ENCODE results near the gene ABCC6. TPM values are rescaled to one million over a fixed set of nuclear protein-coding genes. Genes with fewer than 3 reads are reported as not detected.
"Not testable (repeated sequence)": the region's sequence is repeated elsewhere in the genome, so short reads cannot be mapped to it uniquely, and the experiment has no call there.

The ABCC6 gene
- polyA plus RNA-seq, 3 donors: 6.1 to 16.5 (median 14.7) TPM

DNA sequence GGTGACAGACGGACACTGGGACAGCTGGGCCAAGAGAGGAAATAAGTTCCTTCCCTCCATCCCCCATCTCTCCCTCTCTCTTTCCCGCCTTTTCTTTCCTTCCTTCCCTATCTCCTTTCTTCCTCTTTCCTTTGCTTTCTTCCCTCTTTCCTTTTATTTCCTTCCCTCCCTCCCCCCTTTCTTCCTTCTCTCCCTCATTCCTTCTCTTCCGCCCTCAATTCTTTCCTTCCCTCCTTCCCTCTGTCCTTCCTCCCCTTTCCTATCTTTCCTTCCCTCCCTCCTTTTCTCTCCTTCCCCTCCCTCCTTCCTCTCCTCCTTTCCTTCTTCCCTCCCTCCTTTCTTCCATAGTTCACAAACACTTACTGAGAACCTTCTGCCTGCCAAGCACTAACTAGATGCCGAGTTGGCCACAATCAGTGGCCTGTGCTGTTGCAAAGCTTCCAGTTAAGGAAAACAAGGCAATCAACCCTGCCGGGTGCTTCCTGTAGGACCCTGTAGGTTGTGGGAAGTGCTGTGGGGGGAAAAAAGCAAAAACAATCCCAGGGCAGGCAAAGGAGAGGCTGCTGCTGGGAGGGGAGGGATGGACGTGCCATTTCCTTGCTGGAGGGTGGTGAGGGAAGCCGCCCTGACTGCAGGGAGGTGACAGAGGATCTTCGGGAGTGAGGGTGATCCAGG, 31.7 kb downstream of the ABCC6 start:
- Histone ChIP-seq H3K4me2 (replicated peaks; ENCODE audit: extremely low read depth, low read length, poor library complexity, severe bottlenecking) (no peak overlapping the region), H3K4me1 (ENCODE audit: control insufficient read depth in 1 of 2, insufficient read depth in 2 of 2, low read length in 2 of 2) (no peaks in the 10 kb centered on the region), H4K20me1 (ENCODE audit: insufficient read depth, low read length) (no peaks in the 10 kb centered on the region), H2AFZ (ENCODE audit: insufficient read depth, low read depth, low read length, poor library complexity, severe bottlenecking) (no peak overlapping the region), H3K36me3 (replicated peaks in 1 of 2; ENCODE audit: control insufficient read depth in 1 of 2, insufficient read depth in 2 of 2, low read length in 2 of 2) (peaks cover 10 to 40% of the 10 kb centered on the region in 2 donors), H3K9me3 (replicated peaks in 1 of 2; ENCODE audit: control insufficient read depth in 1 of 2, insufficient read depth in 1 of 2, low read length in 2 of 2) (no peaks in the 10 kb centered on the region), H3K9ac (ENCODE audit: insufficient read depth, low read length, poor library complexity, severe bottlenecking) (no peak overlapping the region), H3K27ac (ENCODE audit: low read depth in 1 of 2, low read length in 2 of 2) (no peak overlapping the region), H3K79me2 (ENCODE audit: insufficient read depth, low read length) (no peaks in the 10 kb centered on the region), H3K4me3 (replicated peaks in 1 of 3; ENCODE audit: low read depth in 2 of 3, low read length in 3 of 3) (no peak overlapping the region), H3K27me3 (ENCODE audit: control insufficient read depth in 2 of 2, insufficient read depth in 2 of 2, low read length in 2 of 2) (no peaks in the 10 kb centered on the region)
- H3K36me3 Mint-ChIP-seq: peaks cover 35 to 40% of the 10 kb centered on the region in 2 donors
- TF ChIP-seq, protein P1, sequence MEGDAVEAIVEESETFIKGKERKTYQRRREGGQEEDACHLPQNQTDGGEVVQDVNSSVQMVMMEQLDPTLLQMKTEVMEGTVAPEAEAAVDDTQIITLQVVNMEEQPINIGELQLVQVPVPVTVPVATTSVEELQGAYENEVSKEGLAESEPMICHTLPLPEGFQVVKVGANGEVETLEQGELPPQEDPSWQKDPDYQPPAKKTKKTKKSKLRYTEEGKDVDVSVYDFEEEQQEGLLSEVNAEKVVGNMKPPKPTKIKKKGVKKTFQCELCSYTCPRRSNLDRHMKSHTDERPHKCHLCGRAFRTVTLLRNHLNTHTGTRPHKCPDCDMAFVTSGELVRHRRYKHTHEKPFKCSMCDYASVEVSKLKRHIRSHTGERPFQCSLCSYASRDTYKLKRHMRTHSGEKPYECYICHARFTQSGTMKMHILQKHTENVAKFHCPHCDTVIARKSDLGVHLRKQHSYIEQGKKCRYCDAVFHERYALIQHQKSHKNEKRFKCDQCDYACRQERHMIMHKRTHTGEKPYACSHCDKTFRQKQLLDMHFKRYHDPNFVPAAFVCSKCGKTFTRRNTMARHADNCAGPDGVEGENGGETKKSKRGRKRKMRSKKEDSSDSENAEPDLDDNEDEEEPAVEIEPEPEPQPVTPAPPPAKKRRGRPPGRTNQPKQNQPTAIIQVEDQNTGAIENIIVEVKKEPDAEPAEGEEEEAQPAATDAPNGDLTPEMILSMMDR (IDR thresholded peaks at IDR 0.05): no peak
- 78% methylated on average over 6 of the region's 8 CpGs for WGBS (ENCODE audit: insufficient coverage)
- H3K4me1 Mint-ChIP-seq: peaks cover 8% of the 10 kb centered on the region
- intact Hi-C loops (cut with micrococcal nuclease): no loop called here
- DNase-seq: no peak
- peak overlapping the region in 2 of 7 donors; percentile 27 to 54 for H3K27ac Mint-ChIP-seq
- no peak overlapping the region for H3K4me3 Mint-ChIP-seq
- no peaks in the 10 kb centered on the region for H3K9me3 Mint-ChIP-seq
- peaks cover 0 to 2% (median 2%) of the 10 kb centered on the region in 3 donors for H3K27me3 Mint-ChIP-seq (ENCODE audit: low read depth in 3 of 3)

DNA sequence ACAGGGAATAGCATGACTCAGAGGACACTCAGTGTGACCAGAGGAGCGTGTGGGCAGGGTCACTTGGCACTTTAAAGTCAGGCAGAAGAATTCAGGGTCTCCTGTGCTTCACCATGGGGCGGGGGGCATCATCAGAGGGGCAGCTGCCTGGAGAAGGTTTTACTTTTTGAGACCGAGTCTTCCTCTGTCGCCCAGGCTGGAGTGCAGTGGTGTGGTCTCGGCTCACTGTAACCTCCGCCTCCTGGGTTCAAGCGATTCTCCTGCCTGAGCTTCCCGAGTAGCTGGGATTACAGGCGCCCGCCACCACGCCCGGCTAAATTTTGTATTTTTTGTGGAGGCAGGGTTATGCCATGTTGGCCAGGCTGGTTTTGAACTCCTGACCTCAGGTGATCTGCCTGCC, 32.3 kb downstream of the ABCC6 start:
- H3K9ac ChIP-seq (ENCODE audit: insufficient read depth, low read length, poor library complexity, severe bottlenecking); H3K79me2 ChIP-seq (ENCODE audit: insufficient read depth, low read length); H4K20me1 ChIP-seq (ENCODE audit: insufficient read depth, low read length); H3K4me1 ChIP-seq (ENCODE audit: control insufficient read depth in 1 of 2, insufficient read depth in 2 of 2, low read length in 2 of 2); H3K4me3 Mint-ChIP-seq; H3K9me3 Mint-ChIP-seq; H3K27ac ChIP-seq (ENCODE audit: low read depth in 1 of 2, low read length in 2 of 2); H2AFZ ChIP-seq (ENCODE audit: insufficient read depth, low read depth, low read length, poor library complexity, severe bottlenecking); intact Hi-C loops (cut with micrococcal nuclease); H3K9me3 ChIP-seq (replicated peaks in 1 of 2; ENCODE audit: control insufficient read depth in 1 of 2, insufficient read depth in 1 of 2, low read length in 2 of 2); H3K4me3 ChIP-seq (replicated peaks in 1 of 3; ENCODE audit: low read depth in 2 of 3, low read length in 3 of 3); H3K27me3 Mint-ChIP-seq (ENCODE audit: low read depth in 3 of 3); H3K4me1 Mint-ChIP-seq; DNase-seq; H3K4me2 ChIP-seq (replicated peaks; ENCODE audit: extremely low read depth, low read length, poor library complexity, severe bottlenecking); H3K27me3 ChIP-seq (ENCODE audit: control insufficient read depth in 2 of 2, insufficient read depth in 2 of 2, low read length in 2 of 2): not testable (repeated sequence)
- peaks cover 36 to 42% of the 10 kb centered on the region in 2 donors for H3K36me3 Mint-ChIP-seq
- 91% methylated on average over 9 of the region's 12 CpGs for WGBS (ENCODE audit: insufficient coverage)
- peak overlapping the region in 1 of 7 donors; percentile 63 for H3K27ac Mint-ChIP-seq
- H3K36me3 ChIP-seq (replicated peaks in 1 of 2; ENCODE audit: control insufficient read depth in 1 of 2, insufficient read depth in 2 of 2, low read length in 2 of 2): peaks cover 12 to 40% of the 10 kb centered on the region in 2 donors

Data from CD14-positive monocyte (primary cell).